ENCODE measurements around the gene DDX23.
"Not testable (repeated sequence)": the region's sequence is repeated elsewhere in the genome, so short reads cannot be mapped to it uniquely, and the experiment has no call there.

DNA sequence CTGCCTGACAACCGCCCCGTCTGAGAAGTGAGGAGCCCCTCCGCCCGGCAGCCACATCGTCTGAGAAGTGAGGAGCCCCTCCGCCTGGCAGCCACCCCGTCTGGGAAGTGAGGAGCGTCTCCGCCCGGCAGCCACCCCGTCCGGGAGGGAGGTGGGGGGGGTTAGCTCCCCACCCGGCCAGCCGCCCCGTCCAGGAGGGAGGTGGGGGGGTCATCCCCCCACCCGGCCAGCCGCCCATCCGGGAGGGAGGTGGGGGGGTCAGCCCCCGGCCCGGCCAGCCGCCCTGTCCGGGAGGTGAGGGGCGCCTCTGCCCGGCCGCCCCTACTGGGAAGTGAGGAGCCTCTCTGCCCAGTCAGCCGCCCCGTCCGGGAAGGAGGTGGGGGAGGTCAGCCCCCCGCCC lies 9.9 kb downstream of the DDX23 start:
- TF ChIP-seq, protein P1, sequence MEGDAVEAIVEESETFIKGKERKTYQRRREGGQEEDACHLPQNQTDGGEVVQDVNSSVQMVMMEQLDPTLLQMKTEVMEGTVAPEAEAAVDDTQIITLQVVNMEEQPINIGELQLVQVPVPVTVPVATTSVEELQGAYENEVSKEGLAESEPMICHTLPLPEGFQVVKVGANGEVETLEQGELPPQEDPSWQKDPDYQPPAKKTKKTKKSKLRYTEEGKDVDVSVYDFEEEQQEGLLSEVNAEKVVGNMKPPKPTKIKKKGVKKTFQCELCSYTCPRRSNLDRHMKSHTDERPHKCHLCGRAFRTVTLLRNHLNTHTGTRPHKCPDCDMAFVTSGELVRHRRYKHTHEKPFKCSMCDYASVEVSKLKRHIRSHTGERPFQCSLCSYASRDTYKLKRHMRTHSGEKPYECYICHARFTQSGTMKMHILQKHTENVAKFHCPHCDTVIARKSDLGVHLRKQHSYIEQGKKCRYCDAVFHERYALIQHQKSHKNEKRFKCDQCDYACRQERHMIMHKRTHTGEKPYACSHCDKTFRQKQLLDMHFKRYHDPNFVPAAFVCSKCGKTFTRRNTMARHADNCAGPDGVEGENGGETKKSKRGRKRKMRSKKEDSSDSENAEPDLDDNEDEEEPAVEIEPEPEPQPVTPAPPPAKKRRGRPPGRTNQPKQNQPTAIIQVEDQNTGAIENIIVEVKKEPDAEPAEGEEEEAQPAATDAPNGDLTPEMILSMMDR (IDR thresholded peaks at IDR 0.05), result not testable (repeated sequence)
- TF ChIP-seq POLR2A (IDR thresholded peaks at IDR 0.05), result not testable (repeated sequence)

Measured in Peyer's patch (tissue), 4 donors.